GM23248 (cell line): ENCODE measurements around the gene CGN.

ENCODE experiments used
- EZH2 ChIP-seq: fragments of 200-600 bp; sonication (generic); IDR thresholded peaks from 2 replicates; pipeline ENCODE4 v1.6.1; 2018; ENCODE audit warnings: antibody characterized with exemption, mild to moderate bottlenecking; ENCODE audit not compliant: insufficient read depth, poor library complexity, severe bottlenecking
- EZH2phosphoT487 ChIP-seq: fragments of 200-600 bp; sonication (generic); IDR thresholded peaks from 2 replicates; pipeline ENCODE4 v1.6.1; 2018; ENCODE audit warnings: antibody characterized with exemption, moderate library complexity, mild to moderate bottlenecking, low read depth; ENCODE audit not compliant: insufficient read depth

DNA sequence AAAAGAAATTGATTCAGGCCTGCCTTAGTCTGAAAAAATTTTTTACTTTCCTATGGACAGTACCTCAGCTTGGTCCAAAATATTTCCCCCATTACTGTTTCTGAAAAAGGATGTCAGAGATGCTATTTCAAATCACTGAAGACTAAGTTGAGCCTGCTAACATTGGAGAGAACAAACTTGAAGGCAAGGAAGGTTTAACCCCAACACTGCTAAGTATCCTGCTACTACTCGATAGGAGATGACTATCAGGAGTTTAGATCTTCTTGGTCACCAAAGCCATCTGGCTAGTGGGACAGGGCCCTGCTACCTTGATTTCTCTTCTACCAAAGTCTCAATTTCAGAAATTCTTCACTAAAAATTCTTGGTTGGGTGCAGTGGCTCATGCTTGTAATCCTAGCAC, 29.2 kb upstream of the CGN start:
- TF ChIP-seq EZH2 (no peak), EZH2phosphoT487 (no peak)
